Measurements from ENCODE around the gene PKD2L1. TPM values are rescaled to one million over a fixed set of nuclear protein-coding genes. Genes with fewer than 3 reads are reported as not detected.

Gene PKD2L1
- total RNA-seq, 4 donors from 2014 or later = 0.14 to 1.9 TPM; not detected in 2

- no peaks in the 10 kb centered on the region for H3K27me3 ChIP-seq
- in situ Hi-C loops (cut with MboI; ENCODE audit: low pct_ligation_motif_present in 1 of 4, low pct_unique_long_range_greater_than_20kb in 1 of 4, low sequenced_read_pairs in 3 of 4) = no loop called here
These were observed 75.8 kb downstream of the PKD2L1 start for GRCh38 chr10:100254191-100254590.

GRCh38 chr10:100253041-100253440 lies 77.0 kb downstream of the PKD2L1 start:
- Histone ChIP-seq H3K27me3 (no peaks in the 10 kb centered on the region), H3K4me3 (no peak overlapping the region), H3K27ac (no peak overlapping the region), H3K9me3 (no peaks in the 10 kb centered on the region), H3K4me1 (no peaks in the 10 kb centered on the region), H3K36me3 (peaks cover 0 to 56% (median 25%) of the 10 kb centered on the region in 4 donors)
- no peak for DNase-seq
- 86 to 93% methylated on average over 4 to 5 of the region's 5 CpGs for WGBS, 2 donors (ENCODE audit: low coverage in 1 of 2)
- intact Hi-C loops (cut with DNase I; ENCODE audit: low total_unique reads) (no loop called here), in situ Hi-C loops (cut with MboI; ENCODE audit: low pct_ligation_motif_present in 1 of 4, low pct_unique_long_range_greater_than_20kb in 1 of 4, low sequenced_read_pairs in 3 of 4) (no loop called here)
- no peak for TF ChIP-seq CTCF (IDR thresholded peaks at IDR 0.05)
- no peak for TF ChIP-seq POLR2AphosphoS5 (IDR thresholded peaks at IDR 0.05)
- no peak for TF ChIP-seq EP300 (IDR thresholded peaks at IDR 0.05; ENCODE audit: low read depth)

More at GRCh38 chr10:100254191-100254590, 75.8 kb downstream of the PKD2L1 start:
- Histone ChIP-seq H3K4me3 (no peak overlapping the region), H3K27ac (no peak overlapping the region), H3K36me3 (peaks cover 0 to 52% (median 22%) of the 10 kb centered on the region in 4 donors), H3K4me1 (no peaks in the 10 kb centered on the region), H3K9me3 (no peaks in the 10 kb centered on the region)
- 94 to 100% methylated on average over 1 to 3 of the region's 3 CpGs for WGBS, 2 donors (ENCODE audit: low coverage in 1 of 2)
- intact Hi-C loops (cut with DNase I; ENCODE audit: low total_unique reads) = no loop called here
- DNase-seq = no peak
- no peak for TF ChIP-seq POLR2AphosphoS5 (IDR thresholded peaks at IDR 0.05)
- TF ChIP-seq POLR2A (IDR thresholded peaks at IDR 0.05) = no peak
- TF ChIP-seq EP300 (IDR thresholded peaks at IDR 0.05; ENCODE audit: low read depth) = no peak
- TF ChIP-seq CTCF (IDR thresholded peaks at IDR 0.05) = no peak

- intact Hi-C loops (cut with DNase I; ENCODE audit: low total_unique reads) = no loop called here
These were observed 81.2 kb downstream of the PKD2L1 start for GRCh38 chr10:100248820-100249219.

GRCh38 chr10:100245484-100246220 lies 84.4 kb downstream of the PKD2L1 start:
- in situ Hi-C loops (cut with MboI; ENCODE audit: low pct_ligation_motif_present in 1 of 4, low pct_unique_long_range_greater_than_20kb in 1 of 4, low sequenced_read_pairs in 3 of 4) (no loop called here), intact Hi-C loops (cut with DNase I; ENCODE audit: low total_unique reads) (no loop called here)
- no peak for DNase-seq
- 92 to 95% methylated on average over 5 of the region's 5 CpGs for WGBS, 2 donors (ENCODE audit: low coverage in 1 of 2)
- Histone ChIP-seq H3K4me1 (no peaks in the 10 kb centered on the region), H3K27me3 (no peaks in the 10 kb centered on the region), H3K4me3 (no peak overlapping the region), H3K36me3 (peaks cover 0 to 43% (median 21%) of the 10 kb centered on the region in 4 donors), H3K27ac (no peak overlapping the region), H3K9me3 (no peaks in the 10 kb centered on the region)
- no peak for TF ChIP-seq EP300 (IDR thresholded peaks at IDR 0.05; ENCODE audit: low read depth)
- no peak for TF ChIP-seq CTCF (IDR thresholded peaks at IDR 0.05)
- TF ChIP-seq POLR2A (IDR thresholded peaks at IDR 0.05) = no peak
- no peak for TF ChIP-seq POLR2AphosphoS5 (IDR thresholded peaks at IDR 0.05)

More at GRCh38 chr10:100248820-100249219, 81.2 kb downstream of the PKD2L1 start:
- peaks cover 0 to 54% (median 26%) of the 10 kb centered on the region in 4 donors for H3K36me3 ChIP-seq
- no peak for DNase-seq
- H3K27me3 ChIP-seq = no peaks in the 10 kb centered on the region
- H3K27ac ChIP-seq = no peak overlapping the region
- no peaks in the 10 kb centered on the region for H3K9me3 ChIP-seq
- H3K4me1 ChIP-seq = no peaks in the 10 kb centered on the region
- 99% methylated on average over 7 of the region's 7 CpGs; no CpG with 5 or more reads in 1 of the 2 donors for WGBS, 2 donors (ENCODE audit: low coverage in 1 of 2)
- TF ChIP-seq POLR2A (IDR thresholded peaks at IDR 0.05) = no peak
- no peak for TF ChIP-seq EP300 (IDR thresholded peaks at IDR 0.05; ENCODE audit: low read depth)
- no peak for TF ChIP-seq POLR2AphosphoS5 (IDR thresholded peaks at IDR 0.05)
- no peak for TF ChIP-seq CTCF (IDR thresholded peaks at IDR 0.05)
- in situ Hi-C loops (cut with MboI; ENCODE audit: low pct_ligation_motif_present in 1 of 4, low pct_unique_long_range_greater_than_20kb in 1 of 4, low sequenced_read_pairs in 3 of 4) = no loop called here
- no peak overlapping the region for H3K4me3 ChIP-seq
